Ishikawa (cell line): Measurements from ENCODE around the gene AP1B1.

ENCODE experiments used
- CREB1 ChIP-seq: IDR thresholded peaks from 2 replicates; pipeline ENCODE4 v1.6.1; 2012; ENCODE audit warnings: low read depth
- EGR1 ChIP-seq: IDR thresholded peaks from 2 replicates; pipeline ENCODE4 v1.6.1; 2012
- REST ChIP-seq: IDR thresholded peaks from 2 replicates; pipeline ENCODE4 v1.6.1; 2012; ENCODE audit warnings: low read depth, mild to moderate bottlenecking
- USF1 ChIP-seq: IDR thresholded peaks from 2 replicates; pipeline ENCODE4 v1.6.1; 2012
- YY1 ChIP-seq: IDR thresholded peaks from 2 replicates; pipeline ENCODE4 v1.6.1; 2012; ENCODE audit warnings: low read depth

GRCh38 chr22:29335656-29336055 lies 52.7 kb downstream of the AP1B1 start:
- TF ChIP-seq USF1 (no peak), CREB1 (no peak), REST (no peak), YY1 (no peak), EGR1 (no peak)
